ENCODE data around the gene TARM1.
A peak's percentile ranks its signal among the peaks of the same experiment; 100 is the strongest.
"Not testable (repeated sequence)": the region's sequence is repeated elsewhere in the genome, so short reads cannot be mapped to it uniquely, and the experiment has no call there.

The TARM1 gene

GRCh38 chr19:54041969-54042606 is 39.1 kb downstream of the TARM1 start:
- DNase-seq (ENCODE audit: low read depth), result no peak
- H3K4me3 ChIP-seq (ENCODE audit: low read depth, low read length), result no peak overlapping the region

GRCh38 chr19:54040003-54040402 is 41.2 kb downstream of the TARM1 start:
- no peak for DNase-seq (ENCODE audit: low read depth)
- no peak overlapping the region for H3K4me3 ChIP-seq (ENCODE audit: low read depth, low read length)

- H3K4me3 ChIP-seq (ENCODE audit: low read depth, low read length); DNase-seq (ENCODE audit: low read depth): not testable (repeated sequence)
These were observed 44.6 kb downstream of the TARM1 start for GRCh38 chr19:54036542-54036941.

GRCh38 chr19:54035215-54036178 is 45.7 kb downstream of the TARM1 start:
- DNase-seq (ENCODE audit: low read depth), result peak; percentile 68
- H3K4me3 ChIP-seq (ENCODE audit: low read depth, low read length), result no peak overlapping the region

- no peak overlapping the region for H3K4me3 ChIP-seq (ENCODE audit: low read depth, low read length)
- no peak for DNase-seq (ENCODE audit: low read depth)
These were observed 50.1 kb downstream of the TARM1 start for GRCh38 chr19:54030895-54031586.

GRCh38 chr19:54029930-54030490 is 51.2 kb downstream of the TARM1 start:
- no peak for DNase-seq (ENCODE audit: low read depth)
- H3K4me3 ChIP-seq (ENCODE audit: low read depth, low read length), result no peak overlapping the region

- DNase-seq (ENCODE audit: low read depth), result no peak
- no peak overlapping the region for H3K4me3 ChIP-seq (ENCODE audit: low read depth, low read length)
These were observed 51.9 kb downstream of the TARM1 start for GRCh38 chr19:54029301-54029700.

GRCh38 chr19:54026656-54027055 is 54.5 kb downstream of the TARM1 start:
- DNase-seq (ENCODE audit: low read depth), result no peak
- no peak overlapping the region for H3K4me3 ChIP-seq (ENCODE audit: low read depth, low read length)

- no peak for DNase-seq (ENCODE audit: low read depth)
- H3K4me3 ChIP-seq (ENCODE audit: low read depth, low read length), result no peak overlapping the region
These were observed 56.5 kb downstream of the TARM1 start for GRCh38 chr19:54024660-54025059.

GRCh38 chr19:54023191-54023590 is 58.0 kb downstream of the TARM1 start:
- no peak for DNase-seq (ENCODE audit: low read depth)
- no peak overlapping the region for H3K4me3 ChIP-seq (ENCODE audit: low read depth, low read length)

- H3K4me3 ChIP-seq (ENCODE audit: low read depth, low read length), result no peak overlapping the region
- no peak for DNase-seq (ENCODE audit: low read depth)
These were observed 59.2 kb downstream of the TARM1 start for GRCh38 chr19:54021932-54022331.

GRCh38 chr19:54021363-54021762 is 59.8 kb downstream of the TARM1 start:
- H3K4me3 ChIP-seq (ENCODE audit: low read depth, low read length), result no peak overlapping the region
- no peak for DNase-seq (ENCODE audit: low read depth)

Data from skeletal muscle cell (primary cell).